HepG2 (cell line): ENCODE results near the gene CCDC106. TPM values are rescaled to one million over a fixed set of nuclear protein-coding genes. Genes with fewer than 3 reads are reported as not detected.
A peak's percentile ranks its signal among the peaks of the same experiment; 100 is the strongest.

Source experiments
- HMGXB4 ChIP-seq, 2 experiments: sonication (generic) in 1 of 2; formaldehyde crosslinking in 1 of 2; IDR thresholded peaks; 2 replicates each; pipeline versions ENCODE4 v1.4.0 to v1.6.1; 2018 to 2020; ENCODE audit warnings: missing genetic modification reagents in 2 of 2, borderline replicate concordance in 1 of 2, low read depth in 1 of 2, mild to moderate bottlenecking in 1 of 2, missing biosample characterization in 1 of 2
- HNRNPK ChIP-seq: fragments of 200-400 bp; formaldehyde crosslinking; IDR thresholded peaks from 2 replicates; pipeline ENCODE4 v1.6.1; 2018; ENCODE audit warnings: low read length, low read depth, moderate library complexity, mild to moderate bottlenecking; ENCODE audit not compliant: poor library complexity, severe bottlenecking
- IRF2 ChIP-seq: IDR thresholded peaks from 2 replicates; pipeline ENCODE4 v1.6.1; 2018; ENCODE audit warnings: missing genetic modification reagents, missing compliant biosample characterization
- MED13 ChIP-seq: sonication (generic); formaldehyde crosslinking; IDR thresholded peaks from 2 replicates; pipeline ENCODE4 v1.5.0; 2020; ENCODE audit warnings: missing genetic modification reagents
- MEIS2 ChIP-seq: sonication (generic); formaldehyde crosslinking; IDR thresholded peaks from 2 replicates; pipeline ENCODE4 v1.9.0; 2021; ENCODE audit warnings: mild to moderate bottlenecking, missing genetic modification reagents
- TGIF2 ChIP-seq: IDR thresholded peaks from 2 replicates; pipeline ENCODE4 v1.6.1; 2016; ENCODE audit warnings: control low read depth, missing compliant biosample characterization
- ZNF670 ChIP-seq: sonication (generic); formaldehyde crosslinking; IDR thresholded peaks from 2 replicates; pipeline ENCODE4 v1.8.0; 2022; ENCODE audit warnings: mild to moderate bottlenecking, missing genetic modification reagents, borderline replicate concordance
- ZNF800 ChIP-seq: sonication (generic); formaldehyde crosslinking; IDR thresholded peaks from 2 replicates; pipeline ENCODE4 v1.4.0; 2020; ENCODE audit warnings: missing genetic modification reagents
- ZNF891 ChIP-seq: sonication (generic); formaldehyde crosslinking; IDR thresholded peaks from 2 replicates; pipeline ENCODE4 v1.5.0; 2020; ENCODE audit warnings: mild to moderate bottlenecking, missing genetic modification reagents
- polyA plus RNA-seq, 8 experiments: library from polyadenylated mRNA; depleted of rRNA in 3 of 8; stranded (reverse) in 7 of 8; unstranded in 1 of 8; fragments of >200 nt; fragmentation: Illumina TruSeq in 4 of 8; extraction: Trizol in 4 of 8; gene quantifications; 2 replicates each; pipeline versions ENCODE4 v1.2.1 to v1.2.3, GENCODE V29; 2011 to 2016; ENCODE audit warnings: low read depth in 4 of 8, missing spikeins in 1 of 8, mixed read lengths in 1 of 8; ENCODE audit not compliant: insufficient read depth in 1 of 8
- total RNA-seq, 5 experiments: library from RNA; depleted of rRNA; stranded (reverse); fragments of >200 nt; fragmentation: Illumina TruSeq; extraction: Trizol; gene quantifications; 2 replicates each; pipeline ENCODE4 v1.2.3, GENCODE V29; 2016; ENCODE audit warnings: low read depth in 1 of 5
- TF ChIP-seq, protein P1 (sequence below): sonication (generic); formaldehyde crosslinking; IDR thresholded peaks from 2 replicates; pipeline ENCODE4 v1.4.0; 2020; ENCODE audit warnings: low read depth, mild to moderate bottlenecking, missing genetic modification reagents
- TF ChIP-seq, protein P2 (sequence below): sonication (generic); formaldehyde crosslinking; IDR thresholded peaks from 2 replicates; pipeline ENCODE4 v1.9.0; 2022; ENCODE audit warnings: missing genetic modification reagents, mild to moderate bottlenecking, borderline replicate concordance
- TF ChIP-seq, protein P3 (sequence below): sonication (generic); formaldehyde crosslinking; IDR thresholded peaks from 2 replicates; pipeline ENCODE4 v1.5.0; 2020; ENCODE audit warnings: missing genetic modification reagents

CCDC106 gene
- total and polyA plus RNA-seq, 2 of the 13 experiments (the other 11 are each of a cell fraction or from before 2014, with no cell fraction given), result 4.7 to 8.8 TPM

DNA sequence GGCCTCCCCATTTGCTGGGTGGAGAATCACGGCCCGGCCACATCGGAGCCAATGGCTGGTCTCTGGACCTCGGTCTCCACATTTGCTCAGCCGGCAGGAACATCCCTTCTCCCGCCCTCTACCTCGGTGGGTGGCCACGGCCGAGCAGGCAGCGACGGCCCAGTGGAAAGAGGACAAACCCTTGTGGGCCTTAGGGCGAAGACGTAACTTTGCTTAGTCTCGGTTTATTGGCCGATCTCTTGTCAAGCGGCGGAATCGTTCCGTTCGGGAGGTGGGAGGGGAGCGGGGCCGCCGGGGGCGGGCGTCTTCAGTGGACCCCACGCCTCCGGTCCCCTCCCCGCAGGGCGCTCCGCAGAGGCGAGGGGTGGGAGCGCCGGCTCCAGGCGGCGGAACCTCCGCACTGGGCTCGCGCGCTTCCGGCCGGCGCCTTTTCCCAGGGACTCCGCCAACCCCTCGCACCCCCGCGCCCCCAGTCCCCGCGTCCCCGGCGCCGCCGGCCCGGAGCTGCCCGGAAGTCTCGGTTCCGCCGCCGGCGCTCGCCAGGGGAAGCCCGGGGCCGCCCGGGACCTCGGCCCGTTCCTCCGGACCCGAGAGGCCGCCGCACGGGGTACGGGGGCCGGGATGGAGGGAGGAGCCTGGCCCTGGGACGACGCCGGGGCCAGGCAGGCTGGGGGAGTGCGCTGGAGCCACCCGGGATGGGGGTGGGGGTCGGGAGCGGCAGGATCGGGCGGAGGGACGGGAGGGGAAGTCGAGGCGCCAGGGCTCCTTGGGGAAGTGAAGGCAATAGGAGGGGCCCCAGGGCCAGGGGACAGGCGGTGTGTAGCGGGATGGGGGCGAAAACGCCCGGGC is 7.2 kb upstream of the CCDC106 start, which contains the start of gene ZNF580 (continued):
- TF ChIP-seq HMGXB4 (CRISPR knock-in tag; IDR thresholded peaks at IDR 0.05; ENCODE audit: borderline replicate concordance in 1 of 2, low read depth in 1 of 2) (peak in 1 of 2 experiments; percentile 59; a peak in 1 of 4 replicates), IRF2 (no peak), MEIS2 (CRISPR knock-in tag) (peak; percentile 46; the same call in 1 of the 2 replicates), HNRNPK (peak; percentile 82), ZNF800 (CRISPR knock-in tag) (no peak), ZNF670 (CRISPR knock-in tag) (peak; percentile 66; the same call in 1 of the 2 replicates), TGIF2 (peak; percentile 25; the same call in 1 of the 2 replicates), MED13 (CRISPR knock-in tag) (0 out of 2 replicates have a peak, but pooled peaks have one; percentile 58), ZNF891 (CRISPR knock-in tag) (no peak)
- TF ChIP-seq, protein P1, sequence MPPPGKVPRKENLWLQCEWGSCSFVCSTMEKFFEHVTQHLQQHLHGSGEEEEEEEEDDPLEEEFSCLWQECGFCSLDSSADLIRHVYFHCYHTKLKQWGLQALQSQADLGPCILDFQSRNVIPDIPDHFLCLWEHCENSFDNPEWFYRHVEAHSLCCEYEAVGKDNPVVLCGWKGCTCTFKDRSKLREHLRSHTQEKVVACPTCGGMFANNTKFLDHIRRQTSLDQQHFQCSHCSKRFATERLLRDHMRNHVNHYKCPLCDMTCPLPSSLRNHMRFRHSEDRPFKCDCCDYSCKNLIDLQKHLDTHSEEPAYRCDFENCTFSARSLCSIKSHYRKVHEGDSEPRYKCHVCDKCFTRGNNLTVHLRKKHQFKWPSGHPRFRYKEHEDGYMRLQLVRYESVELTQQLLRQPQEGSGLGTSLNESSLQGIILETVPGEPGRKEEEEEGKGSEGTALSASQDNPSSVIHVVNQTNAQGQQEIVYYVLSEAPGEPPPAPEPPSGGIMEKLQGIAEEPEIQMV (CRISPR knock-in tag), result no peak
- TF ChIP-seq, protein P2, sequence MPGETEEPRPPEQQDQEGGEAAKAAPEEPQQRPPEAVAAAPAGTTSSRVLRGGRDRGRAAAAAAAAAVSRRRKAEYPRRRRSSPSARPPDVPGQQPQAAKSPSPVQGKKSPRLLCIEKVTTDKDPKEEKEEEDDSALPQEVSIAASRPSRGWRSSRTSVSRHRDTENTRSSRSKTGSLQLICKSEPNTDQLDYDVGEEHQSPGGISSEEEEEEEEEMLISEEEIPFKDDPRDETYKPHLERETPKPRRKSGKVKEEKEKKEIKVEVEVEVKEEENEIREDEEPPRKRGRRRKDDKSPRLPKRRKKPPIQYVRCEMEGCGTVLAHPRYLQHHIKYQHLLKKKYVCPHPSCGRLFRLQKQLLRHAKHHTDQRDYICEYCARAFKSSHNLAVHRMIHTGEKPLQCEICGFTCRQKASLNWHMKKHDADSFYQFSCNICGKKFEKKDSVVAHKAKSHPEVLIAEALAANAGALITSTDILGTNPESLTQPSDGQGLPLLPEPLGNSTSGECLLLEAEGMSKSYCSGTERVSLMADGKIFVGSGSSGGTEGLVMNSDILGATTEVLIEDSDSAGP (CRISPR knock-in tag), result no peak; the same call in 1 of the 2 replicates
- TF ChIP-seq, protein P3, sequence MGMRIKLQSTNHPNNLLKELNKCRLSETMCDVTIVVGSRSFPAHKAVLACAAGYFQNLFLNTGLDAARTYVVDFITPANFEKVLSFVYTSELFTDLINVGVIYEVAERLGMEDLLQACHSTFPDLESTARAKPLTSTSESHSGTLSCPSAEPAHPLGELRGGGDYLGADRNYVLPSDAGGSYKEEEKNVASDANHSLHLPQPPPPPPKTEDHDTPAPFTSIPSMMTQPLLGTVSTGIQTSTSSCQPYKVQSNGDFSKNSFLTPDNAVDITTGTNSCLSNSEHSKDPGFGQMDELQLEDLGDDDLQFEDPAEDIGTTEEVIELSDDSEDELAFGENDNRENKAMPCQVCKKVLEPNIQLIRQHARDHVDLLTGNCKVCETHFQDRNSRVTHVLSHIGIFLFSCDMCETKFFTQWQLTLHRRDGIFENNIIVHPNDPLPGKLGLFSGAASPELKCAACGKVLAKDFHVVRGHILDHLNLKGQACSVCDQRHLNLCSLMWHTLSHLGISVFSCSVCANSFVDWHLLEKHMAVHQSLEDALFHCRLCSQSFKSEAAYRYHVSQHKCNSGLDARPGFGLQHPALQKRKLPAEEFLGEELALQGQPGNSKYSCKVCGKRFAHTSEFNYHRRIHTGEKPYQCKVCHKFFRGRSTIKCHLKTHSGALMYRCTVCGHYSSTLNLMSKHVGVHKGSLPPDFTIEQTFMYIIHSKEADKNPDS (CRISPR knock-in tag), result 0 out of 2 replicates have a peak, but pooled peaks have one; percentile 4
